Transverse colon (tissue), 3 donors: ENCODE measurements around the gene ZNF600.

ENCODE experiments used
- CTCF ChIP-seq, 5 experiments: fragments of 200-600 bp in 3 of 5; fragments of 450-650 bp in 2 of 5; sonication (generic) in 3 of 5; IDR thresholded peaks; 1 replicate in 2 of 5; 2 replicates in 3 of 5; pipeline ENCODE4 v1.5.1; 2016 to 2017; ENCODE audit warnings: antibody characterized with exemption in 5 of 5, inconsistent platforms in 3 of 5, mild to moderate bottlenecking in 2 of 5, moderate library complexity in 1 of 5
- EP300 ChIP-seq: sonication (generic); formaldehyde crosslinking; IDR thresholded peaks from one replicate; pipeline ENCODE4 v1.6.1; 2017; ENCODE audit warnings: antibody characterized with exemption, low read depth
- POLR2A ChIP-seq: fragments of 450-650 bp; IDR thresholded peaks from one replicate; pipeline ENCODE4 v1.6.1; 2016; ENCODE audit warnings: antibody characterized with exemption, mild to moderate bottlenecking, moderate library complexity

- TF ChIP-seq POLR2A (no peak), CTCF (IDR thresholded peaks at IDR 0.05) (no peak), EP300 (no peak)
Observed at GRCh38 chr19:52734331-52734892, 52.2 kb downstream of the ZNF600 start.
